ENCODE results near the gene FHL2. TPM values are rescaled to one million over a fixed set of nuclear protein-coding genes. Genes with fewer than 3 reads are reported as not detected.

The FHL2 gene
- total RNA-seq, 1 donor from 2014 or later = 0.16 TPM

GRCh38 chr2:105413206-105413605 lies 14.4 kb upstream of the FHL2 start:
- H3K36me3 Mint-ChIP-seq (ENCODE audit: low read depth) = no peaks in the 10 kb centered on the region
- TF ChIP-seq CTCF (IDR thresholded peaks at IDR 0.05) = no peak
- DNase-seq (no peak), ATAC-seq (ENCODE audit: low read depth) (no peak)
- H3K27ac Mint-ChIP-seq = no peak overlapping the region
- H3K27me3 Mint-ChIP-seq = peaks cover 35% of the 10 kb centered on the region
- POLR2A ChIA-PET = no interaction called here
- H3K4me3 Mint-ChIP-seq = no peak overlapping the region
- H3K4me1 Mint-ChIP-seq = peaks cover 5% of the 10 kb centered on the region
- CTCF ChIA-PET = no interaction called here
- intact Hi-C loops (cut with micrococcal nuclease) = no loop called here
- H3K9me3 Mint-ChIP-seq = no peaks in the 10 kb centered on the region

GRCh38 chr2:105412584-105412983 lies 13.7 kb upstream of the FHL2 start:
- ATAC-seq (ENCODE audit: low read depth) (no peak), DNase-seq (no peak)
- Mint-ChIP-seq H3K4me1 (peaks cover 5% of the 10 kb centered on the region), H3K27me3 (peaks cover 38% of the 10 kb centered on the region), H3K9me3 (no peaks in the 10 kb centered on the region), H3K4me3 (no peak overlapping the region), H3K36me3 (ENCODE audit: low read depth) (no peaks in the 10 kb centered on the region), H3K27ac (no peak overlapping the region)
- intact Hi-C loops (cut with micrococcal nuclease) = no loop called here
- ChIA-PET POLR2A (no interaction called here), CTCF (no interaction called here)
- TF ChIP-seq CTCF (IDR thresholded peaks at IDR 0.05) = no peak

- H3K36me3 Mint-ChIP-seq (ENCODE audit: low read depth) = no peaks in the 10 kb centered on the region
- no peaks in the 10 kb centered on the region for H3K9me3 Mint-ChIP-seq
- peaks cover 38% of the 10 kb centered on the region for H3K27me3 Mint-ChIP-seq
- ATAC-seq (ENCODE audit: low read depth) (no peak), DNase-seq (no peak)
- peaks cover 5% of the 10 kb centered on the region for H3K4me1 Mint-ChIP-seq
- no peak overlapping the region for H3K27ac Mint-ChIP-seq
- ChIA-PET CTCF (no interaction called here), POLR2A (no interaction called here)
- TF ChIP-seq CTCF (IDR thresholded peaks at IDR 0.05) = no peak
- intact Hi-C loops (cut with micrococcal nuclease) = no loop called here
- H3K4me3 Mint-ChIP-seq = no peak overlapping the region
These were observed 13.0 kb upstream of the FHL2 start for GRCh38 chr2:105411720-105412407.

- Mint-ChIP-seq H3K4me3 (no peak overlapping the region), H3K27ac (no peak overlapping the region), H3K4me1 (peaks cover 5% of the 10 kb centered on the region), H3K27me3 (peaks cover 39% of the 10 kb centered on the region), H3K9me3 (no peaks in the 10 kb centered on the region), H3K36me3 (ENCODE audit: low read depth) (no peaks in the 10 kb centered on the region)
- POLR2A ChIA-PET = no interaction called here
- no peak for TF ChIP-seq CTCF (IDR thresholded peaks at IDR 0.05)
- CTCF ChIA-PET = no interaction called here
- intact Hi-C loops (cut with micrococcal nuclease) = no loop called here
- DNase-seq (no peak), ATAC-seq (ENCODE audit: low read depth) (no peak)
These were observed 11.7 kb upstream of the FHL2 start for GRCh38 chr2:105410554-105410953.

- no peak for TF ChIP-seq CTCF (IDR thresholded peaks at IDR 0.05)
- no peaks in the 10 kb centered on the region for H3K9me3 Mint-ChIP-seq
- intact Hi-C loops (cut with micrococcal nuclease) = no loop called here
- H3K4me3 Mint-ChIP-seq = no peak overlapping the region
- CTCF ChIA-PET = no interaction called here
- H3K4me1 Mint-ChIP-seq = peaks cover 5% of the 10 kb centered on the region
- no peak overlapping the region for H3K27ac Mint-ChIP-seq
- H3K36me3 Mint-ChIP-seq (ENCODE audit: low read depth) = no peaks in the 10 kb centered on the region
- no peak for ATAC-seq (ENCODE audit: low read depth)
- DNase-seq = no peak
- POLR2A ChIA-PET = no interaction called here
- H3K27me3 Mint-ChIP-seq = peaks cover 36% of the 10 kb centered on the region
These were observed 10.9 kb upstream of the FHL2 start for GRCh38 chr2:105409717-105410116.
